ENCODE results near the gene ARHGAP29.

GRCh38 chr1:94274561-94274960 lies 37.2 kb upstream of the ARHGAP29 start:
- TF ChIP-seq EZH2 (IDR thresholded peaks at IDR 0.05; ENCODE audit: insufficient read depth, poor library complexity, severe bottlenecking) (no peak), EZH2phosphoT487 (IDR thresholded peaks at IDR 0.05; ENCODE audit: insufficient read depth, low read depth) (no peak)
